Measurements from ENCODE around the gene EPOP. TPM values are rescaled to one million over a fixed set of nuclear protein-coding genes. Genes with fewer than 3 reads are reported as not detected.

Gene EPOP
- 1 to 10 TPM; 1.8 to 8.7 (median 3.3) TPM for total RNA-seq

DNA sequence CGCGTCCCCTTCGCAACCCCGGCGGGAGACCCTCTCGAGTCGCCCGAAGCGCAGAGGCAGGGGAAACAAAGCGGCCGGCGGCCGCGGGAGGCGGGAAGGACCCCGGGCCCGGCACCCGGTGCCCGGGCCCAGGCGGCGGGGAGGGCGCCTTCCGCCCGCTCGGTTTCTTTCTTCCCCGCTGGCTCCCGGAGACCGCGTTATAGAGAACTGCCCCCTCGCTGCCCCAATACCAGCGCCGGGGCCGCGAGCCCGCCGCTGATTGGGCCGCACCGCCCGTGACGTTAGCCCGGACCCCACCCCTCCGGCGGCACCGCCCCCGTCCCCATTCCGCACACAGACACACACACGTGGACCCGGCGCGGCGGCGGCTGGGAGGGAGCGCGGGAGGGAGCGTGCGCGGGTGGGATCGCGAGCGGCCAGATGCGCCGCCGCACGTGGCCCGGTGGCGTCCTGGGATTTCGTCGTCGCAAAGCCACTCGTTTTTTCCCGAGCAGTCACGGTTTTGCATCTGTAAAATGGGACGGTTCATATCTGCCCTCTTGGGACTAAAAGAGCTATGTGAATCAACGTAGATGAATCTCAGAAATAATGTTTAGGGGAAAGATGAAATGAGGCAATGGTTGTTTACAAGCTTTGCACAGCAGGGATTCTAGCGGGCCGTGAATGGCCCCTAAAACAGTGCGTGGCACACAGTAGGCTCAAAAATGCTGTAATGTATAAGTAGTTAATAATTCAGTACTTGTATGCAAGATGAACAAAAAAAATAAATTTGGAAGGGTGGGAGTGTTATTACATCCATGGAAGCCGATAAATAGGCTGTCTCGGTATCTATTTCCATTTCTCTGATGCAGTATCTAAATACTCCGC is at the start of gene EPOP:
TSS of gene EPOP (minus strand) at position 209 of the 867 bp plus-strand sequence. CDS start 462 bp downstream, outside the sequence.
- TF ChIP-seq, protein P1, sequence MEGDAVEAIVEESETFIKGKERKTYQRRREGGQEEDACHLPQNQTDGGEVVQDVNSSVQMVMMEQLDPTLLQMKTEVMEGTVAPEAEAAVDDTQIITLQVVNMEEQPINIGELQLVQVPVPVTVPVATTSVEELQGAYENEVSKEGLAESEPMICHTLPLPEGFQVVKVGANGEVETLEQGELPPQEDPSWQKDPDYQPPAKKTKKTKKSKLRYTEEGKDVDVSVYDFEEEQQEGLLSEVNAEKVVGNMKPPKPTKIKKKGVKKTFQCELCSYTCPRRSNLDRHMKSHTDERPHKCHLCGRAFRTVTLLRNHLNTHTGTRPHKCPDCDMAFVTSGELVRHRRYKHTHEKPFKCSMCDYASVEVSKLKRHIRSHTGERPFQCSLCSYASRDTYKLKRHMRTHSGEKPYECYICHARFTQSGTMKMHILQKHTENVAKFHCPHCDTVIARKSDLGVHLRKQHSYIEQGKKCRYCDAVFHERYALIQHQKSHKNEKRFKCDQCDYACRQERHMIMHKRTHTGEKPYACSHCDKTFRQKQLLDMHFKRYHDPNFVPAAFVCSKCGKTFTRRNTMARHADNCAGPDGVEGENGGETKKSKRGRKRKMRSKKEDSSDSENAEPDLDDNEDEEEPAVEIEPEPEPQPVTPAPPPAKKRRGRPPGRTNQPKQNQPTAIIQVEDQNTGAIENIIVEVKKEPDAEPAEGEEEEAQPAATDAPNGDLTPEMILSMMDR (IDR thresholded peaks at IDR 0.05) = no peak
- TF ChIP-seq POLR2A (IDR thresholded peaks at IDR 0.05) = no peak
- 4 to 8% methylated on average over 35 to 67 of the region's 80 CpGs for WGBS, 2 donors
- peak; percentile 72 to 96 for DNase-seq (ENCODE audit: low spot score in 2 of 2)
- intact Hi-C loops (cut with DNase I; ENCODE audit: low total_unique reads) = loop anchor here (2.0 kb wide), 1 partner anchor 56 kb away; the partner anchor contains the start of gene CISD3
- H3K4me3 ChIP-seq (ENCODE audit: low read depth, poor library complexity, severe bottlenecking) = peak within 1 kb of the TSS; percentile 51

DNA sequence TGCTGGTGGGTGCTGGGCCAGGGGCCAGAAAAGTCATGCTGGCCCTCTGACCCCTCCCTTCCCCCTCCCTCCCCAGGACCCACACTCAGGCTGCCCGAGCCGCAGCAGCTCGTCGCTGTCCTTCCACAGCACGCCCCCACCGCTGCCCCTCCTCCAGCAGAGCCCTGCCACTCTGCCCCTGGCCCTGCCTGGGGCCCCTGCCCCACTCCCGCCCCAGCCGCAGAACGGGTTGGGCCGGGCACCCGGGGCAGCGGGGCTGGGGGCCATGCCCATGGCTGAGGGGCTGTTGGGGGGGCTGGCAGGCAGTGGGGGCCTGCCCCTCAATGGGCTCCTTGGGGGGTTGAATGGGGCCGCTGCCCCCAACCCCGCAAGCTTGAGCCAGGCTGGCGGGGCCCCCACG is 47.0 kb upstream of the EPOP start:
- DNase-seq (ENCODE audit: low spot score in 2 of 2) = no peak
- H3K4me3 ChIP-seq (ENCODE audit: low read depth, poor library complexity, severe bottlenecking) = no peak overlapping the region
- intact Hi-C loops (cut with DNase I; ENCODE audit: low total_unique reads) = no loop called here
- no peak for TF ChIP-seq POLR2A (IDR thresholded peaks at IDR 0.05)
- TF ChIP-seq, protein P1 (IDR thresholded peaks at IDR 0.05) = no peak
- WGBS, 2 donors = 87 to 88% methylated on average over 7 to 15 of the region's 16 CpGs

DNA sequence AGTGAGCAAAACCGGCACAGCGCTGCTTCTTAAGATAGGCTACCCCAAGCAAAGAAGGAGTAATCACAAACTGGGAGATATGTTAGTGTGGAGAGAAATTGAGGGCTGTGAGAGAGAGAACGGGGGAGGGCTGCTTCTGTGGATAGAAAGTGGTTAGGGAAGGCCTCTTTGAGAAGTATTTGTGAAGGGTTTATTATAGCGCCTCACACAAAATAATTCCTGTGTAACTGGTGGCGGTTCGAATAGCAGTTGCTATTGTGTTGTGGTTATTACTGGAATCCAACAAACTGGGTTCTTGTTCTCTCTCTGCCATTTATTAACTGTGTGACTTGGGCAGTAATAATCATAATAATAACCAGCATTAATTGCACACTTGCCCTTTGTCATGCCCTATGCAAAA is 46.2 kb upstream of the EPOP start:
- no peak for DNase-seq (ENCODE audit: low spot score in 2 of 2)
- intact Hi-C loops (cut with DNase I; ENCODE audit: low total_unique reads) = no loop called here
- H3K4me3 ChIP-seq (ENCODE audit: low read depth, poor library complexity, severe bottlenecking) = no peak overlapping the region
- TF ChIP-seq POLR2A (IDR thresholded peaks at IDR 0.05) = no peak
- TF ChIP-seq, protein P1 (IDR thresholded peaks at IDR 0.05) = no peak
- 83 to 85% methylated on average over 6 of the region's 6 CpGs for WGBS, 2 donors

DNA sequence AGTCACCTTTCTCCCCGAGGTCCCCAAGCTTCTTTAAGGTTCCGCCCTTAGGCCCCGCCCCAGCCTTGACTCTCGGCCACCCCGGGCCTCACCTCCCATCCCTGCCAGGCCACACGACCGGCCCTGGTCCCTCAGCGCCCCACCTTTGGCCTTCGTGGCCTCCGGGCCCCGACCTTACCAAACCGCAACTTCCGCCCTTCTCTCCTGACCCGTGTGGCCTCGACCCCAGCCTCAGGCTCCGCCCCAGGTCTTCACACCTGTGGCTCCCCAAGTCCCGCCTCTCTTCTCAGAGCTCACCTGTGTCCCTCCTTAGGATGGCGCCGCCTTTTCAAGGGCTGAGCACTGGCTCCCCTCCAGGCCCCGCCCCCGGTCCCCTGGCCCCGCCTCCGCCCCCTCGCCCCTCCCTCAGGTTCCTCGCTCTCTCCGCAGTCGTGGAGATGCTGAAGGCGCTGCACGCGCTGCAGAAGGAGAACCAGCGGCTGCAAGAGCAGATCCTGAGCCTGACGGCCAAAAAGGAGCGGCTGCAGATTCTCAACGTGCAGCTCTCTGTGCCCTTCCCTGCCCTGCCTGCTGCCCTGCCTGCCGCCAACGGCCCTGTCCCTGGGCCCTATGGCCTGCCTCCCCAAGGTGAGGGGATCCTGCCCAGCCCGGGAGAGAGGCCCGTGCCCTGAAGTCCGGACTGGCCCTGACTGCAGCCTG is 45.3 kb upstream of the EPOP start:
- TF ChIP-seq, protein P1 (IDR thresholded peaks at IDR 0.05) = no peak
- TF ChIP-seq POLR2A (IDR thresholded peaks at IDR 0.05) = no peak
- intact Hi-C loops (cut with DNase I; ENCODE audit: low total_unique reads) = no loop called here

DNA sequence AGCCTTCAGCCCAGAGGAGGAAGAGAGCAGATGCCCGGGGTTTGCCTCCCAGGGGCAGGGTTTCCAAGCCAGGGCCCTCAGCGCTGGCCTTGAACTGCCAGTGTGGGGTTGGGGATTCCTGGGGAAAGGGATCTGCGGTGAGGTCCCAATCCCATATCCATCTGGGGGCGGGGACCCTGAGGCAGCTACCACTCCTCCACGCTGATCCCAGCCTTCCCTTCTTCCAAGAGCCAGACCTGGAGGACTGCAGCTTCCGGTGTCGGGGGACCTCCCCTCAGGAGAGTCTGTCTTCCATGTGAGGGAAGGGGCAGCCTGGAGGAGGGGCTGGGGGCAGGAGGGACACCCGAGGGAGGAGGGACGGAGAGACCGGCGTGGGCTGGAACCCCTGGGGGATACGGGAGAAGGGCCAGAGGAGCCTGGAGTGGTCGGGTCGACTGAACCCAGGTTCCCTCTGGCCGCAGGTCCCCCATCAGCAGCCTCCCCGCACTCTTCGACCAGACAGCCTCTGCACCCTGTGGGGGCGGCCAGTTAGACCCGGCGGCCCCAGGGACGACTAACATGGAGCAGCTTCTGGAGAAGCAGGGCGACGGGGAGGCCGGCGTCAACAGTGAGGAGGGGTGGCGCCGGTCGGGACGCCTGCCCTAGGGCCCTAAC is 44.7 kb upstream of the EPOP start:
- no peak for DNase-seq (ENCODE audit: low spot score in 2 of 2)
- WGBS, 2 donors = 72 to 82% methylated on average over 20 to 29 of the region's 29 CpGs
- H3K4me3 ChIP-seq (ENCODE audit: low read depth, poor library complexity, severe bottlenecking) = no peak overlapping the region
- intact Hi-C loops (cut with DNase I; ENCODE audit: low total_unique reads) = no loop called here
- no peak for TF ChIP-seq POLR2A (IDR thresholded peaks at IDR 0.05)
- TF ChIP-seq, protein P1 (IDR thresholded peaks at IDR 0.05) = no peak

More for the DNA sequence above, 45.3 kb upstream of the EPOP start:
- no peak for DNase-seq (ENCODE audit: low spot score in 2 of 2)
- 69% methylated on average over 29 to 35 of the region's 39 CpGs for WGBS, 2 donors
- no peak overlapping the region for H3K4me3 ChIP-seq (ENCODE audit: low read depth, poor library complexity, severe bottlenecking)
